ENCODE results near the gene CCDC12.
A peak's percentile ranks its signal among the peaks of the same experiment; 100 is the strongest.

The CCDC12 gene

GRCh38 chr3:46882377-46883053, 94.0 kb downstream of the CCDC12 start:
- DNase-seq = peak; percentile 62
- peaks cover 43% of the 10 kb centered on the region for H3K4me1 Mint-ChIP-seq
- H3K27me3 Mint-ChIP-seq (ENCODE audit: low read depth, poor library complexity) = peaks cover 53% of the 10 kb centered on the region
- peak overlapping the region; percentile 83 for H3K4me3 Mint-ChIP-seq
- H3K36me3 Mint-ChIP-seq (ENCODE audit: low read depth) = no peaks in the 10 kb centered on the region
- no peaks in the 10 kb centered on the region for H3K9me3 Mint-ChIP-seq
- TF ChIP-seq CTCF (IDR thresholded peaks at IDR 0.05) = no peak
- H3K27ac Mint-ChIP-seq = no peak overlapping the region

DNA sequence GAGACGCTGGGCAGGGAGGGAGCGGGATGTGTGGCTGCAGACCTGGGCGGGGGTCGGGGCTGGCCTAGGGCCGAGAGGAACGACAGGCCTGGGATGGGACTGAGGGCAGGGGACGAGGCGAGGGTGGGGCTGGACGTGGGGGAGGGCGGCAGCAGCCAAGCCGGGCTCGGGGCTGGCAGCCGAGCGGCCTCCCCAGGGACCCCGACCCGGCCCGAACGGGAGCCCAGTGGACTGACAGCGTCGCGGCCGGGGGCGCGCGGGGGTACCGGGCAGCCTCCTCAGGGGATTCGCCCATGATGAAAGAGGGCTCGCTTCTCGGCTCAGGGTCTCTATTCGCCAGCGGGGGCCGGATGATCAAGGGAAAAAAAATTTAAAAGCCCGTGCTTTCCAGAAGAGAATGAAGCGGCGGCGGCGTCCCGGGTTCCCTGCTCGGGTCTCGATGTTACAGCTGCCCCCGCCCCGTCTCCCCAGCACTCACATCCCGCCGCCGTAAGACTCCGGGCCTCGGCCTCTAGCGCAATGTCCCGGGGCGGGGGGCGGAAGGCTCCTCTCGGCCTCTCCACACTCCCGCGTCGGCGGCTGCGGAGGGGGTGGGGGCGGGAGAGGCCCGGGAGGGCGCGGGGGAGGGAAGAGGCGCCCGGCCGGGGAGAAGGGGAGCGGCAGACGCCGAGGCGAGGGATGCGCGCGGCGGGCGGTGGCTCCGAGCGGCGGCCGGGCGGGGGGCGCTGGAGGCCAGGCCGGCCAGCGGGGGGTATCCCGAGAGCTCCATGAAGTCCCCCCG, 94.8 kb downstream of the CCDC12 start:
- no peak overlapping the region for H3K27ac Mint-ChIP-seq
- H3K36me3 Mint-ChIP-seq (ENCODE audit: low read depth) = no peaks in the 10 kb centered on the region
- no peak for TF ChIP-seq CTCF (IDR thresholded peaks at IDR 0.05)
- peaks cover 49% of the 10 kb centered on the region for H3K4me1 Mint-ChIP-seq
- peak overlapping the region; percentile 81 for H3K4me3 Mint-ChIP-seq
- no peaks in the 10 kb centered on the region for H3K9me3 Mint-ChIP-seq
- peaks cover 46% of the 10 kb centered on the region for H3K27me3 Mint-ChIP-seq (ENCODE audit: low read depth, poor library complexity)
- DNase-seq = peak; percentile 68

- peak overlapping the region; percentile 81 for H3K4me3 Mint-ChIP-seq
- peaks cover 56% of the 10 kb centered on the region for H3K4me1 Mint-ChIP-seq
Observed at GRCh38 chr3:46880884-46881595, 95.5 kb downstream of the CCDC12 start.

DNA sequence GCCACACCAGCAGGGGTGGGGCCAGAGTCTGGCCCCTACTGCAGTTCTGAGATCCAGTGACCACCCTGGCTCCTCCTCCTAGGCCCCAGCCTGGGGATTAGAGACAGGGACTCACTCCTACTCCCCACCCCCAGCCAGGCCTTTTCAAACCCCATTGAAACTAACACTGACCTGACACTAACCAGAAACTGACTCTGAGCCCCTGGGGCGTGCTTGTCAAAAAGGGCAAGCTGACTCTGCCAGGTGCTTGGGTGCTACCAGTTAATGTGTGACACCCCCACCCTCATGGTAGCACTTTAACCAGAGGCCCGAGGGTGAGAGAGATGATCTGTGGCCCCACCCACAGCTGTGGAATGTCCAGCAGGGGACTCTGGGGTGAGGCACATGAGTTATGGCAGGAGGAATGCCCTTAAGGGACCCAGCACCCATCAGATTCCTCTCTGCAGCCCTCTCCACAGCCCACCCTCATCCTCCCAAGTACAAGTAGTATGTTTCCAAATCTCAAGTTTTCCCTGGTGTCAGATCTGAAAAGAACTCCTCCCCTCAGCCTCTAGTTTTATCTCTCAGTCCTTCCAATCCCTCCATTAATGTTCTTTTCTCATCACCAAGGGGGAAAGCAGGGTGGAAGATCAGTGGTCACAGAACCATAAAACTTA, 97.6 kb downstream of the CCDC12 start:
- H3K4me1 Mint-ChIP-seq = peaks cover 56% of the 10 kb centered on the region
- H3K4me3 Mint-ChIP-seq = no peak overlapping the region

More at GRCh38 chr3:46880884-46881595, 95.5 kb downstream of the CCDC12 start:
- Mint-ChIP-seq H3K27me3 (ENCODE audit: low read depth, poor library complexity) (peaks cover 46% of the 10 kb centered on the region), H3K36me3 (ENCODE audit: low read depth) (no peaks in the 10 kb centered on the region), H3K27ac (no peak overlapping the region), H3K9me3 (no peaks in the 10 kb centered on the region)
- TF ChIP-seq CTCF (IDR thresholded peaks at IDR 0.05) = no peak
- DNase-seq = no peak

More for the DNA sequence above, 97.6 kb downstream of the CCDC12 start:
- H3K36me3 Mint-ChIP-seq (ENCODE audit: low read depth) = no peaks in the 10 kb centered on the region
- H3K27me3 Mint-ChIP-seq (ENCODE audit: low read depth, poor library complexity) = peaks cover 30% of the 10 kb centered on the region
- TF ChIP-seq CTCF (IDR thresholded peaks at IDR 0.05) = no peak
- H3K9me3 Mint-ChIP-seq = no peaks in the 10 kb centered on the region
- no peak overlapping the region for H3K27ac Mint-ChIP-seq
- DNase-seq = peak; percentile 35

All from nephron progenitor cell (in vitro differentiated cells).